Ascending aorta (tissue), 2 donors: ENCODE data around the gene PRICKLE3. TPM values are rescaled to one million over a fixed set of nuclear protein-coding genes. Genes with fewer than 3 reads are reported as not detected.
"Not testable (repeated sequence)": the region's sequence is repeated elsewhere in the genome, so short reads cannot be mapped to it uniquely, and the experiment has no call there.

Experiments
- DNase-seq, 2 donors: peaks; one replicate each; pipeline ENCODE4 v3.0.0-alpha.2; 2019; ENCODE audit warnings: low spot score in 2 of 2
- H3K27ac ChIP-seq, 2 donors: fragments of 200-600 bp; sonication (generic); one replicate each; pipeline ENCODE4 v1.5.1; 2016 to 2017; ENCODE audit warnings: mild to moderate bottlenecking in 1 of 2
- H3K27me3 ChIP-seq: fragments of 200-600 bp; sonication (generic); one replicate; pipeline ENCODE4 v1.5.1; 2017
- H3K36me3 ChIP-seq, 2 donors: fragments of 200-600 bp; sonication (generic); one replicate each; pipeline ENCODE4 v1.5.1; 2016
- H3K4me1 ChIP-seq, 2 donors: fragments of 200-600 bp; sonication (generic); one replicate each; pipeline ENCODE4 v1.5.1; 2016 to 2017; ENCODE audit warnings: mild to moderate bottlenecking in 1 of 2
- H3K4me3 ChIP-seq, 2 donors: fragments of 200-600 bp; sonication (generic); one replicate each; pipeline ENCODE4 v1.5.1; 2016 to 2017; ENCODE audit warnings: mild to moderate bottlenecking in 1 of 2
- H3K9me3 ChIP-seq, 2 donors: fragments of 200-600 bp; sonication (generic); one replicate each; pipeline ENCODE4 v1.5.1; 2016
- intact Hi-C: fragments of 100-400 bp; cut with DNase I; formaldehyde crosslinking; loops from one replicate; pipeline ENCODE4 v1.15.1; 2023
- total RNA-seq: library from RNA; depleted of rRNA; stranded (reverse); fragments of >200 nt; gene quantifications from one replicate; pipeline ENCODE4 v1.1.0, GENCODE V29; 2016
- TF ChIP-seq, protein P1 (sequence below), 3 experiments: fragments of 200-600 bp in 2 of 3; fragments of 450-650 bp in 1 of 3; sonication (generic) in 2 of 3; IDR thresholded peaks; one replicate each; pipeline ENCODE4 v1.5.1; 2016 to 2019; ENCODE audit warnings: antibody characterized with exemption in 3 of 3, mild to moderate bottlenecking in 1 of 3, moderate library complexity in 1 of 3

The PRICKLE3 gene
- total RNA-seq, 1 donor from 2014 or later = 25.3 TPM

- H3K4me3 ChIP-seq, H3K36me3 ChIP-seq, H3K27ac ChIP-seq, H3K27me3 ChIP-seq, H3K4me1 ChIP-seq, intact Hi-C loops, DNase-seq: not testable (repeated sequence)
- H3K9me3 ChIP-seq = peaks cover 6 to 16% of the 10 kb centered on the region in 2 donors
- TF ChIP-seq, protein P1, sequence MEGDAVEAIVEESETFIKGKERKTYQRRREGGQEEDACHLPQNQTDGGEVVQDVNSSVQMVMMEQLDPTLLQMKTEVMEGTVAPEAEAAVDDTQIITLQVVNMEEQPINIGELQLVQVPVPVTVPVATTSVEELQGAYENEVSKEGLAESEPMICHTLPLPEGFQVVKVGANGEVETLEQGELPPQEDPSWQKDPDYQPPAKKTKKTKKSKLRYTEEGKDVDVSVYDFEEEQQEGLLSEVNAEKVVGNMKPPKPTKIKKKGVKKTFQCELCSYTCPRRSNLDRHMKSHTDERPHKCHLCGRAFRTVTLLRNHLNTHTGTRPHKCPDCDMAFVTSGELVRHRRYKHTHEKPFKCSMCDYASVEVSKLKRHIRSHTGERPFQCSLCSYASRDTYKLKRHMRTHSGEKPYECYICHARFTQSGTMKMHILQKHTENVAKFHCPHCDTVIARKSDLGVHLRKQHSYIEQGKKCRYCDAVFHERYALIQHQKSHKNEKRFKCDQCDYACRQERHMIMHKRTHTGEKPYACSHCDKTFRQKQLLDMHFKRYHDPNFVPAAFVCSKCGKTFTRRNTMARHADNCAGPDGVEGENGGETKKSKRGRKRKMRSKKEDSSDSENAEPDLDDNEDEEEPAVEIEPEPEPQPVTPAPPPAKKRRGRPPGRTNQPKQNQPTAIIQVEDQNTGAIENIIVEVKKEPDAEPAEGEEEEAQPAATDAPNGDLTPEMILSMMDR (IDR thresholded peaks at IDR 0.05) = peak; percentile 19 to 51 (median 42)
These were observed 43.9 kb downstream of the PRICKLE3 start for GRCh38 chrX:49142264-49142663.

DNA sequence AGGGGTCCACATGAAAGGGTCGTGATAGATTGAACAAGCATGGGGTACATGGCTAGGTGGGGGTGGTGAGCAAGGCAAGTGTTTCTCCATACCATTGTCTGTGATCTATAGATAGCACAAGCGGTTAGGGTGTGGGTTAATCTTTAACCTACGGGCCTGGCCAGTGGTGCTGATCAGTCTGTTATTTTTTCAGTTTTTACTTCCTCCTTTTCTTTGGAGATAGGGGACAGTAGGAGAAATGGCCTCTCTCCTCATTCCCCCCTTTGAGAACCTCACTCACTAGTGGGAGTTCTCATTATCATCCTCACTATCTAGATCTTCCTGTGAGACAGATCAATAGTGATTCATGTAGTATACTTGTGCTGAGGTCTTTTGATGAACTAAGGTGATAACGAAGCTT lies 46.5 kb downstream of the PRICKLE3 start:
- intact Hi-C loops = no loop called here
- DNase-seq = no peak
- H3K27ac ChIP-seq = no peak overlapping the region
- H3K27me3 ChIP-seq = no peaks in the 10 kb centered on the region
- no peaks in the 10 kb centered on the region for H3K4me1 ChIP-seq
- no peaks in the 10 kb centered on the region for H3K36me3 ChIP-seq
- TF ChIP-seq, protein P1 (IDR thresholded peaks at IDR 0.05) = no peak
- peaks cover 6 to 16% of the 10 kb centered on the region in 2 donors for H3K9me3 ChIP-seq
- H3K4me3 ChIP-seq = no peak overlapping the region

DNA sequence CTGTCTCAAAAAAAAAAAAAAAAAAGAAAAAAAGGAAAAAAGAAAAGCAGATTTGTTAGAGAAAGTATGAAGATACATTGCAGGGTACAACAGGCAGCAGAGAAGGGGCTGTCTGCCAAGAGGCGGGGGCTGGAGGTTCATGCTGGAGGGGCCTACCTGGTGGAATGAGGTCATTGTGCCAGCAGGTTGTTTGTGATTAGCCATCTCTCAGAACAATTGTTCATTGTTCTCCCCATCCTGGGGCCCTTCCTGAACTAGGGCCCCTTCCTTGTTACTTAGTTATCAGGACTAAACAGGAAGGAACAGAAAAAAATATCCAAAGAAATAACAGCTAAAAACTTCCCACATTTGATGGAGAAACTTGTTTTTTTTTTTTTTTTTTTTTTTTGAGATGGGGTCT lies 48.7 kb downstream of the PRICKLE3 start:
- H3K27ac ChIP-seq = no peak overlapping the region
- H3K36me3 ChIP-seq = no peaks in the 10 kb centered on the region
- TF ChIP-seq, protein P1 (IDR thresholded peaks at IDR 0.05) = no peak
- no peak overlapping the region for H3K4me3 ChIP-seq
- no peak for DNase-seq
- no peaks in the 10 kb centered on the region for H3K4me1 ChIP-seq
- H3K27me3 ChIP-seq = no peaks in the 10 kb centered on the region
- intact Hi-C loops = no loop called here
- H3K9me3 ChIP-seq = peaks cover 6 to 16% of the 10 kb centered on the region in 2 donors

DNA sequence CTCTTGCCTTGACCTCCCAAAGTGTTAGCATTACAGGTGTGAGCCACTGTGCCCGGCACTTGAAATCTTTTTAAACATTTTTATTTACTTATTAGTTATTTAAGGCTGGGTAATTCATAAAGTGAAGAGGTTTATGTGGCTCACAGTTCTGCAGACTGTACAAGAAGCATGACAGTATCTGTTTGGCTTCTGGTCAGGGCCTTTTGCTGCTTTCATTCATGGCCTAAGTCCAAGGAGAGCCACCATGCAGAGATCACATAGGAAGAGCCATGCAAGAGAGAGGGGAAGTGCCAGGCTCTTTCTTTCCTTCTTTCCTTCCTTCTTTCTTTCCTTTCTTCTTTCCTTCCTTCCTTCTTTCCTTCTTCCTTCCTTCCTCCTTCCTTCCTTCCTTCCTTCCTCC lies 52.4 kb downstream of the PRICKLE3 start:
- no peaks in the 10 kb centered on the region for H3K4me1 ChIP-seq
- H3K9me3 ChIP-seq = no peaks in the 10 kb centered on the region
- no peak overlapping the region for H3K27ac ChIP-seq
- DNase-seq = no peak
- no peaks in the 10 kb centered on the region for H3K36me3 ChIP-seq
- H3K27me3 ChIP-seq = no peaks in the 10 kb centered on the region
- intact Hi-C loops = no loop called here
- TF ChIP-seq, protein P1 (IDR thresholded peaks at IDR 0.05) = no peak
- H3K4me3 ChIP-seq = no peak overlapping the region

- intact Hi-C loops, H3K9me3 ChIP-seq, H3K4me1 ChIP-seq, H3K36me3 ChIP-seq, H3K27ac ChIP-seq, H3K4me3 ChIP-seq, DNase-seq, H3K27me3 ChIP-seq: not testable (repeated sequence)
These were observed 53.9 kb downstream of the PRICKLE3 start for GRCh38 chrX:49132275-49132674.

DNA sequence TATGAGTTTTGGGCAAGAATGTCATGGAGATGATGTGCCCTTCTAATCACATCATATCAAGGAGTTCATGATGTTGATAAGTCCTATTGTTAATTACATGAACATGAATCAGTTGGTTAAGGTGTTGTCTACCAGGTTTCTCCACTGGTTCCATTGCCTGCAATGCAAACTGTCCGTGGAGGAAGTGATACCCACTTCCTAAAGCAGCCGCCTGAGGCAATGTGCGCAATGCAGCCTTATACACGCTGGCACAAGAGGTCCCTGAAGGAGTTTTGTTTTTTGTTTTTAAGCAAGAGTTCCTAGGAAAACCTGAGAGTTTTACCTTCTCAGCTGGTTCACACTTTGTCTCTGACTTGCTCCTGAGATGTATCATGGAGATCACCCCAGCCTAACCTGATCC lies 56.7 kb downstream of the PRICKLE3 start:
- DNase-seq = no peak
- Histone ChIP-seq H3K27ac (no peak overlapping the region), H3K4me3 (no peak overlapping the region), H3K4me1 (no peaks in the 10 kb centered on the region), H3K27me3 (no peaks in the 10 kb centered on the region), H3K9me3 (no peaks in the 10 kb centered on the region), H3K36me3 (no peaks in the 10 kb centered on the region)
- intact Hi-C loops = no loop called here
- TF ChIP-seq, protein P1 (IDR thresholded peaks at IDR 0.05) = no peak

DNA sequence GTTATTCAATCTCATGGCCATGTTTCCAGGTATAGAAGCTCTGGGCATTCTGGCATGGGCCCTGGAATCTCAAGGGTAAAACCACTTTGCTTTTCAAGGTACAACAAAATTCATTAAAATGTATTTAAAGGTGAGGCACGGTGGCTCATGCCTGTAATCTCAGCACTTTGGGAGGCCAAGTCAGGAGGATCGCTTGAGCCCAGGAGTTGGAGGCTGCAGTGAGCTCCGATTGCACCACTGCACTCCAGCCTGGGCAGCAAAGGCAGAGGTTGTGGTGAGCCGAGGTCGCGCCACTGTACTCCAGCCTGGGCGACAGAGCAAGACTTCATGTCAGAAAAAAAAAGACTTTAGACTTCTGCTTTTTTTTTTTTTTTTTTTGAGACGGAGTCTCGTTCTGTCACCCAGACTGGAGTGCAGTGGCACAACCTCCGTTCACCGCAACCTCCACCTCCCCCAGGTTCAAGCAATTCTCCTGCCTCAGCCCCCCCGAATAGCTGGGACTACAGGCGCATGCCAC lies 58.4 kb downstream of the PRICKLE3 start:
- H3K27me3 ChIP-seq, H3K27ac ChIP-seq, DNase-seq, H3K36me3 ChIP-seq, H3K4me1 ChIP-seq, H3K4me3 ChIP-seq, intact Hi-C loops, H3K9me3 ChIP-seq: not testable (repeated sequence)
